NCI-H1092 (cell line): Measurements from ENCODE around the gene MARCHF3.
A peak's percentile ranks its signal among the peaks of the same experiment; 100 is the strongest.
"Not testable (repeated sequence)": the region's sequence is repeated elsewhere in the genome, so short reads cannot be mapped to it uniquely, and the experiment has no call there.

Experiments used
- DNase-seq: peaks from one replicate; lab custom pipeline; 2025; lab: John Stamatoyannopoulos, UW

Gene MARCHF3

DNA sequence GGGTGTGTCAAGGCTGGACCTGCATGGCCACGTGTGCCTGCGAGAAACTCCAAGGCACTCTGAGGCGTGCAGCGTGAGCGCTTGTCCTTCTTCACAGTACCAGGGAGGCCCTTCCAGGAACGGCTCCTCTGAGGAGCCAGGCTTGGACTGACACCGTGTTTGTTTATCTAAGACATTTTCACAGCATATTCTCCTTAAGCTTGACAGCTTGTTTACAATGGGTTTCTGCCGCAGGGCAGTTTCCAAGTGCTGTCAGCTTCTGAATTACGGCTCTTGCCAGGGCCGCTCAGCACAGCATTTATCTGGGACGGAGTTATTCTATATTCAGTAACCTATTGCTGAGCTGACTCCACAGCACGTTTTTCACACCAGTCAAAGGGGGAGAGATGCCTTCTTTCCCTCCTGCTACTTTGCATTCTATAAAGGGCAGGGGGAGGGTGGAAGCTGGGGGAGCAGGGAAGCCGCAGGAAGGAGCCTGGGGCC, 155.0 kb downstream of the MARCHF3 start:
- DNase-seq, result no peak

DNA sequence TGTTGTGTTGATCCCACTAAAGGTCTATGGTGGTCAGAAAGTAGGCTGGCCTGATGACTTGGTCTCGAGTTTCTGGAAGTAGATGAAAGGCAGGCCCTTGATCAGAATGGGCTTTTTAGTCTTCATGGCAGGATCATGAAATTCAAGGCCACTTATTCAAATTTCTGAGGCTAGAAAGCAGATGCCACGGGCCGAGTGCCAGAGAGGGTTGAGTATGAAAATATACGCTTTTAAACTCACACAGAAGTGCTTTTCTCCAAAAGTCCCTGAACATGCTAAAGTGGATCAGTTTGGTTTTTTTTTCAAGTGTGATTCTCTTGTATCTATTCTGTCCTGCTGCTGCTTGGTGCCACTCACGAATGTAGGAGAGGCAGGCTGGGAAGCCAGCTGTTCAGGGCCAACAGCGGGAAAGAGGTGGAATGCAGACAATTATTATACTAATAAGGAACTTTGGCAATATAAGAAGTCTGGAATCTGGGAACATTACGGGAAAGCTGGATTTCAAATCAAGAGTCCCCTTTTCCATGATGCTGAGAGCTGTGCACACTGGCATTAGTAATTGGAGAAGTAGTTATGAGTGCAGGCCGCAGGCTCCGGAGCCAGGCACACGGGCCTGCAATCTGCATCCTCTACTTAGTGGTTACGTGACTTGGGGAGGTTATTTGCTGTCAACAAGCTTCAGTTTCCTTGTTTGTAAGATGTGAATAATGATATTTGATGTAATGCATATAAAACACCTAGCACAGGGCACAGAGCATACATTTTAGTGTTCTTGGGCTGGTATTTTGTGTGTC, 157.6 kb downstream of the MARCHF3 start:
- no peak for DNase-seq

DNA sequence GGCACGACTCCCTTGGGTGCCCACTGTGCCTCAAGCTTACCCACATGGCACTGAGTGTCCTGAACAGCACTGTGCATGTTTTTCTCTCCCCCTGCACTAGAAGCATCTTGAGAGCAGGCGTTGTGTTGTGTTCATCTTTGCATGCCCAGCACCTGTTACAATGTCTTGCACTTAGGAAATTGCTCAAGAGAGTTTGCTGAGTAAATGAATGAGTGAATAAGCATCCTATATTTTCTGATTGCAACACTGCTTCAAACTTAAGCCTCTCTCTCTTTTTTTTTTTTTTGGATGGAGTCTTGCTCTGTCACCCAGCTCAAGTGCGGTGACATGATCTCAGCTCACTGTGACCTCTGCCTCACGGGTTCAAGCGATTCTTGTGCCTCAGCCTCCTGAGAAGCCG, 158.9 kb downstream of the MARCHF3 start:
- no peak for DNase-seq

DNA sequence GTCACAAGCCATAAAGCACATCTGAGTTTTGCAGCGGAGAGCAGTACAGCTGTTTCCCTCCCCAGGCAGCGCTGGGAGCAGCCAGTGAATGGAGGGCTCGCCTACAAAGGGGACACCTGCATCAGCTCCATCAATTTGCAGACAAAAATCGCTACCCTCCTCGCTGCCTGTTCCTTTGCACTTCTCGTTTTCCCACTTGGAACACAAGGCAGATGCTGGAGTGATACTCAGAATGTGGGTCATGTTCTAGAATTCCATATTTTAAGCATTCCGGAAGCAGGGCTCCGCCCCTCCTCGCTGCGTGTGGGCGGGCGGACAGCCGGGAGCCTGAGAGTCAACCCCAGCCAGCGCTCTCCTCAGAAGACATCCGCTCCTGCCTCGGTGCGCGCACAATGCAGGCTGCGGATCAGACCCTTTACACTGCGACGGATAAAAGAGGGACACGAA, 161.3 kb downstream of the MARCHF3 start:
- DNase-seq, result peak; percentile 14

DNA sequence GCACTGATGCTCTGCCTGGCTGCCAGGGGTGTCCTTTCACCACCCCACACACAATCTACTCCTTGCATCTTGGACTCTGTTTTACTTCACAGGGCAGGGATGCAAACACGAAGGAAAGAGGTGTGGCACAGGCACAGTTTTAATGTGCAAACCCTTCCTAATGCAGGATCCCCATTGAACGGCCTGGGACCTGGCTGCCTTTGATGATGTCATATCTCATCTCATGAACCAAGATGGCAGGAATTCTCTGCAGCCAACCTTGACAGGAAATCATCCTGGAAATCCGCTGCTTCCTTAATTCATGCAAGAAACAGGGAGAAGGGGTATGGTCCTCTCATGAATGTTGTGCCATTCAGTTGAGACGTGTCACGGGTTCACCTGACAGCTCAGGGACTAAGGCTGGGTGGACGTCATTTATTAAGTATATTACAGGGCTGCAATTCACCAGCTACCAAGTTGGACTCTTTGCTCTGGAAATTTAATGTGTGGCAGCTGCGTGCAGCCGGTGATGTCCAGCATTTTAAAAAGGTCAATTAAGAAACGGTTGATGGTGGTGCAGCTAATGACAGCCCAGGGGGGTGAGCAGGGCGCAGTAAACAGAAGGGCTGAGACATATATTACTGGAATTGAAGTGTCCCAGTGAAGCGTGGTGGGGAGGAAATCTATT, 161.9 kb downstream of the MARCHF3 start:
- DNase-seq, result no peak

DNA sequence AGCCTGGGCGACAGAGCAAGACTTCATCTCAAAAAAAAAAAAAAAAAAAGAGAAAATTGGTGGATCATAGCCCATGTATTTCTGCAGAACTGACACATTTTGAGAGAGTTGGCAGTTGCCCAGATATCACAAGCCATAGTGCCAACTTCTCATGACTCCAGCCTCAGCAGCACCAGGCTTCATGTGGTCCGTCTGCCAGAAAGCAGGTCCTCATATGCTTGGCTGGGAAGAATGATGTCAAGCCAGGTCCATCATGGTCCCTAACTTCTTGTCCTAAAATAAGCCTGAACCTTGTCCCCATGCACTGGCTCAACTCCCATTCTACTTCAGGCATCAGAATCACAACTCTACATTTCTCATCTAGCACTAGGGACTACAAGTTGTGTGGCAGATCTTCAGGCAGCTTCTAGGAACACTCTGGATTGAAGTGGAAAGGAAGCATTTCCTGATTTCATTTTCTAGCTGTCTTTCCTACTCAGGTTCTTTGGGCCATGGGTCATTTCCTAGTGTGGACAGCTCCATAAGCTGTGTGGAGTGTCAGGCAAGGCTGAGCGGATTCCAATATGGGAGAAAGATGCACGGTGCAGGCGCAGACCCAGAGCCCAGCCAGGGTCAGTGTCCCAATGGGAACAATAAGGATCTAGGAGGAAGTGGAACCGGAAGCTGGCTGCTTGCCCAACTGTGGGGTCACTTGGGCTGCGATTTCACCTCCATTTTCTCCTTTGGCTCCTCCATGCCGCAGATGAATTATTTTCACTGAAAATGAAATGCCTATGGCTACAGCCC, 163.3 kb downstream of the MARCHF3 start:
- no peak for DNase-seq

DNA sequence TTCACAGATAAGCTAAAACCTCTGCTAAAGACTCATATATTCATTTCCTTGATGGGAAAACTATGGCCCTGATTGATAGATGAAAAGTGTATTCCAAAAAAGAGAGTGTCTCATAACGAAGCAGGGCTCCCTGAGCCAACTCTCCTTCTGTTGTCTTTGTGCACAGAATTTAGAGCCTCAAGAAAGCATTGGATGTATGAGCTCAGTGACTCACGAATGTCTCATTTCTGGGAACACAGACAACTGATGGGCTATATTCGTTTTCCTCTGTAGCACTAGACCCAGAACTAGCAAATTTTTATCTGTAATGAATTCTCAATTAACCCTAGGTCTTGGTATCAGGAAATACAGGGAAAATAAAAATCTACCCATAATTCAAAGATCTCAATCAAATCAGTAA, 165.1 kb downstream of the MARCHF3 start:
- DNase-seq, result no peak

DNA sequence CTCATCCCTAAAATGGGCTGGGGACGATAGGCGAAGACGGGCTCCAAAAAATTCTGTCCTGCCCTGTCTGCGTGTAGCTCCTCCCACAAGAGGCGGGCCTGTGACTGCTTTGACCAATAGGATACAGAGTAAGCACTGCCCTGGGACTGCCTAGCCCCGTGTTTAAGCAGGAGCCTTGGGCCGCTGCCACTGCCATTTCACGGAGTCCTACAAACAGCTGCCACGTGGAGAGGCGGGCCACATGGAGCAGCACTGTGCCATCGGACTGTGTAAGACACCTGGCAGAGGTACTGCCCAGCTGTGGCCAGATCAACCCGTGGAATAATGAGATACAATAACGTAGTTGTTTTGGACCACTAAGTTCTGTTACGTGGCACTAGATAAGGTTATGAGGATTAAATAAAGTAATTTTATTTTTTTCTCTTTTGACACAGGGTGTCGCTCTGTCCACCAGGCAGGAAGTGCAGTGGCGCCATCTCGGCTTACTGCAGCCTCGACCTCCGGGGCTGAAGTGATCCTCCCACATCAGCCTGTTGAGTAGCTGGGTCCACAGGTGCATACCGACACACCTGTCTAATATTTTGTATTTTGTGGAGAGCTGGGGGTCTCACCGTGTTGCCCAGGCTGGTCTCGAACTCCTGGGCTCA, 166.2 kb downstream of the MARCHF3 start:
- DNase-seq, result no peak

DNA sequence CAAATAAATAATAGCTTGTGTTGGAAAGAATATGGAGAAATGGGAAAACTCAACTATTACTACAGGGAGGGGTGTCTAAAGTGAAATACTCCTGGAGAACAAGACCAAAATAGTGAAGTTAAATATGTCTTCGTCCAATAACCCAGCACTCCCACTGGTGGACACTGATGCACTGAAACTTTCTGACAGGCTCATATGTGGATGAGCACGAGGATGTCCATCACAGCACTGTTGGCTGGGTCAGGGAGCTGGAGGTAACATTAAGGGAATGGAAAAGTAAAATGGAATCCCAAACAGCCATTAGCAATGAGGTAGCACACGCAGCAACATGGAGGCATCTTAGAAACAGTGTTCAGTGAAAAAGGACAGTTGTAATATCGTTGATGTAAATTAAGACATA, 167.0 kb downstream of the MARCHF3 start:
- no peak for DNase-seq

DNA sequence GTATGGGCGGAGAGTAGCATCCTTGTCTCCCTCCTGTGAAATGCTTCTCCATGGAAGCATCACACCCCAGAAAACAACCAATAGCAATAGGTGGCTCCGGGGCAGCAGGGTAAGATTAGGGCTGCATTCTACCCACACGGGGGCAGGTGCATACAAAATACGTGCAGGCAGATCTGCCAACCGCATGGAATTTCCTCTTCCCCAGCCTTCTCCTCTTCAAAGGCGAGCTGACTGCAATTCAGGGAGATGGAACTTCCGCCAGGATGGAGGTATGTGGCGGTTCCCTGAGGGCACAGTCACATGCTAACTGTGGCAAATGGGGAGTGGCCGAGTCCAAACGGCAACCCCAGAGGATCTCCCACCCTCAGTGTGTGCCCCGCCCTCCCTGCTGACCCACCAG, 171.9 kb downstream of the MARCHF3 start:
- DNase-seq, result no peak

DNA sequence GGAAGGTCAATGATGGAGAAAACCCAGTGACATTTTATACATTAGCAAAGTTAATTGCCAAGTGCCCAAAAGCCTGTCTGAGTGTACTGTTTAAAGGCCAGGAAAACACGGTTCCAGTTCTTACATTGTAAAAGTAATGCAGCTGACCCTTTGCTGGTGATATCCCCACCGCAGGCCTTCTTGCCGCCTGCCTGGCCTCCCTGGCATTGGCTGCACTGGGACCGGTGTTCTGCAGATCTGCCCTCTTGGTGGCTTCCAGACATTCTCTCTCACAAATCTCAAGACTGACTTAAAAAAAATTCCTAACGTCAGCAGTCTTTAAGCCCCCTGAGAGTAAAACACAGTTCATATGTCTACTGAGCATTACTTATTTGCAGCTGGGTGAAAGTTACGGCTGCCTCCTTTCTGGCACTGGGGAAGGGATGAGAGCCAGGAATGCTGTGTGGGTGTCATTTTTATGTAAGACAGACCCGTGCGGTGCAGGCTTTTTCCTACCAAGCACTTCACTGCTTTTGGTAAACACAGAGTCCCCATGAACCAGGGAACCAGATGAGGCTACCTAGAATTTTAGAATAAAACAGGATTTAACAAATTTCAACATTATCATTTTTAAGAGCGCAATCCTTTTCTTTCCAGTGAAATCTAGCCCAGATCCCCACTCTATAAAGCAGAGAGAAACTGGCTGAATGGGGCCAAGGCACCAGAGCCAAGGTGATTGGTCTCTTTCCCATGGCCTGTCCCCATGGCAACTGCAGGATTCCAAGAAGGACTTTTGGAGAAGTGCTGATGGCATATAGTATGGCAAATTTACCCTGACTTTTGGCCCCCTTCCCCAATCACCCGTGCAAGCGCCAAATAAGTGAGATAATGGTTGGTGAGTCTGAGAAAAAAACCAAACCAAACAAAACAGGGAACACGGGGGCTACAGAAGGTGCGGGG, 172.6 kb downstream of the MARCHF3 start:
- no peak for DNase-seq

DNA sequence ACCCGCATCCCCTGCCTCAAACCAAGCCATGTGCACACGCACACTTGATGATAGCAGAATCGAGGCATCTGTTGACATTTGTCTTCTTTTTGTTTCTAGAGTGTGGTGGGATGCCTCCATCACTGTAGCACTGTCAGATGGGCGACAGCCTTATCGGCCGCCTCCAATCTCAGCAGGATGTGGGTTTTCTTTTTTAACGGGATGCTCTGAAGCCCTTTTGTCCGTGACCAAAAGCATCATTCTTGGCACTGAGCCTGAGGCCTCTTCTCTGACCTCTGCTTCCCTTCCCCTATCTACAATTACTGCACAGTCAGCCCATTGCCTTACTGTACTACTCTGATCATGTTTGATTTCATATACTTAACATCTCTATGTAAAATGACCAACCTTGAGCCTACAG, 175.1 kb downstream of the MARCHF3 start:
- no peak for DNase-seq

DNA sequence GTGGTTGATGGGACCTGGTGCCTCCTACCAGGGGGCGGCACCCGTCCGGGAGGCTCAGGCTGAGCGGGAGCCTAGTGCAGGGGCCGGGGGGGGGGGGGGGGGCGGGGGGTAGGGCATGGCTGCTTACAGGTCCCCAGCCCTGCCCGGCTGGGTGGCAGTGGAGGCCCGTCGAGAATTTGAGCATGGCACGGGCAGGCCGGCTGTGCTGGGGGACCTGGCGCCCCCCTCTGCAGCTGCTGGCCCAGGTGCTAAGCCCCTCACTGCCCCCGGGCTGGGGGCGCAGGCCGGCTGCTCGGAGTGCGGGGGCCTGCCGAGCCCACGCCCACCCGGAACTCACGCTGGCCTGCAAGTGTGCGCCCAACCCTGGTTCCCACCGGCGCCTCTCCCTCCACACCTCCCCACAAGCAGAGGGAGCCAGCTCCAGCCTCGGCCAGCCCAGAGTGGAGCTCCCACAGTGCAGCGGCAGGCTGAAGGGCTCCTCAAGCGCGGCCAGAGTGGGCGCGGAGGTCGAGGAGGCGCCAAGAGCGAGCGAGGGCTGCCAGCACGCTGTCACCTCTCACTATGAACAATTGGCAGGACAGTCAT, 175.7 kb downstream of the MARCHF3 start:
- no peak for DNase-seq

DNA sequence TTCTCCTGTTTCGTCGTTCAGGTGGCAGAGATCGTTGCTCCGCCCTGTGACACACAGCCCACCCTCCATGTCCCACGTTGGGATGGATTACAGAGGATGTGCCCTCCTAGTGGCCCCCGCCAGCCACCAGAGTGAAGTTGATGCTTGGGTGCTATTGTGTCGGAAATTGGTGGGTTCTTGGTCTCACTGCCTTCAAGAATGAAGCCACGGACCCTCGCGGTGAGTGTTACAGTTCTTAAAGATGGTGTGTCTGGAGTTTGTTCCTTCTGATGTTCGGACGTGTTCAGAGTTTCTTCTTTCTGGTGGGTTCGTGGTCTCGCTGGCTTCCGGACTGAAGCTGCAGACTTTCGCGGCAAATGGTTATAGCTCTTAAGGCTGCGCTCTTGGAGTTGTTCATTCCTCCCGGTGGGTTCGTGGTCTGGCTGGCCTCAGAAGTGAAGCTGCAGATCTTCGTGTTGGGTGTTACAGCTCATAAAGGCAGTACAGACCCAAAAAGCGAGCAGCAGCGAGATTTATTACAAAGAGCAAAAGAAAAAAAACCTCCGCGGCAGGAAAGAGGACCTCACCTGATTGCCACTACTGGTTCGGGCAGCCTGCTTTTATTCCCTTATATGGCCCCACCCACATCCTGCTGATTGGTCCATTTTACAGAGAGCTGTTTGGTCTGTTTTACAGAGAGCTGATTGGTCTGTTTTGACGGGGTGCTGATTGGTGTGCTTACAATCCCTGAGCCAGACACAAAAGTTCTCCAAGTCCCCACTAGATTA, 176.6 kb downstream of the MARCHF3 start:
- not testable (repeated sequence) for DNase-seq

DNA sequence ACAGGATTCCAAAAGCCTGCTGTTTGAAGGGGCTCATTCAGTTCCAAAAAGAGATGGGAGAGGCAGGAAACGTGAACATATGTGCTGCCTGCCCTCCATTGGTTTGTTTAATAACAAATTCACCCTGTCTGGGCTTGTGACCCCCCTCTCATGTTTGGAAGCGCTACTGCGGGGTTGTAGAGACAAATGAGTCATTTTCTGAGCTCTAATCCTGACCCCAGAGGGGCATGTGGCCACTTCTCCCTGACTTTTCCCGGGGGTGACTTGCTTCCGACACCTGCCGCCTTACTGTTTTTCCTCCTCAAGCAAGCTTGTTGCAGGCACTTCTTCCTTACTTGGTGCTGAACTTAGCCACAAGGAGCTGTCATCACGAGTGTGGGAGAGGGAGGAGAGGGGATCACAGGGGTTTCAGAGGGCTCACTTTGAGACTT, 177.5 kb downstream of the MARCHF3 start:
- DNase-seq, result no peak

DNA sequence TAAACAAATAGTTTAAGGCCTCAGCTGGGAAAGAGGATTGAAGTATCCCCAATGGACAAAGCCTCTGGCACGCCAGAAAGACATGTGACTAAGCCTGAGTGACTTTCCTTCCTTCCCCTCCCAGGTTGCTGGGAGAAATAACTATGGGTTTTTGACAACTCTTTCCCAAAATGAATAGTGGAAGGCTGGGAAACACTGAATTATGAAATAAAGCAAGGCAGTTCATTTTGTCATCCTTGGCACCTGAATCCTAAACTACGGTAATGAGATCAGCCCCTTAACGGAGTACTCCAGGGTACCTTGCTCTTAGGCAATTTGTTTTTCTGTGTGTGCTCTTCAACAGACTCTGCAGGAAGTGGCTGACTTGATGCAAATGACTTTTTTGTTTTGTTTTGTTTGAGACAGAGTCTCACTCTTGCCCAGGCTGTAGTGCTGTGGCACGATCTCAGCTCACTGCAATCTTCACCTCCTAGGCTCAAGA, 178.2 kb downstream of the MARCHF3 start:
- DNase-seq, result no peak

DNA sequence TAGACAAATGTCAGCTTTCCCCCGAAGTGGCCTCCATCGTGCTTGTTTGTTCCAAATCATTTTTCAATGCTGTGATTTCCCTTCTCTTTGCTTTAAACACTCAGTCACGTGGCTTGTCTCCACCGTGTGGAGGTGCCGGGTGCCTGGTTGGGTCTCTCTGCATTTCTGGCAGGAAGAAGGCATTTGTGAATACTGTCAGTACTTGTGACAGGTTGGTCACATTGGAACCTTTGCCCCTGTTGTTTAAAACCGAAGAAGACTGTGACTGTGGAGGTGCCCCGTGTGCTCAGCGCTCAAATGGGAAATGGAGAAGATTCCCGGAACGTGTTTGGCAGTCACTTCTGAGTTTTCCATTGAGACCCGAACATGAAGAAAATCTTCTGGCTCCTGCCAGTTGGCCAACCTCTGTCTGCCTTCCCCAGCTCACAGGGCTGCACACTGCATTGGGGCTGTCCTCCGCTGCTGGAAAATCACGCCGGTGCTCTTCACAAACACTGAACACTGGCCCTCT, 178.8 kb downstream of the MARCHF3 start:
- no peak for DNase-seq

DNA sequence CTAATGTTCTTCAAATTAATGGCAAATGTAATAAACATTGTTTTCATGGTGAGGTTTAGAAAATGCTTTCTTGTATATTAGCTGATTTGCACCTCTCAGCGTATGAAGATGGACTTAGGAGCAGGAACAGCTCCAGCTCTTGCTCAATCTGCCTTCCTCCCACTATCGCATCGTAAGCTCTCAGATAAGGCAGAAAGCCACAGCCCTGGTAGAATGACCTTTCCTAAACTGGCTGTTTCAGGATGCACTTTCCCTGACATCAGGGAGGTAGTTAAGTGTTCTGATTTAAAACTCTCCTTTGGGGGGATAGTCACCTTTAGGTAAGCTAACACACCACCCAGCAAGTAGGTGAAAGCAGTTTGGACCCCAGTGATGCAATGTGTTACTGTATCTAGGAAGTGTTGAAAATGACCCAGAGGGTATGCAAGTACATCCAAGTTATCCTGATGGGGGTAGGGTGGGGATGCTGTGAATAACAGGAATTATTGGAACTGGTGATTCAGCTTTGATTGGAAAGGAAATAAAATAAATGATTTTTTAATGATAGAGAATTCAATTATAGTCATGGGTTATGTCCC, 181.2 kb downstream of the MARCHF3 start:
- no peak for DNase-seq

DNA sequence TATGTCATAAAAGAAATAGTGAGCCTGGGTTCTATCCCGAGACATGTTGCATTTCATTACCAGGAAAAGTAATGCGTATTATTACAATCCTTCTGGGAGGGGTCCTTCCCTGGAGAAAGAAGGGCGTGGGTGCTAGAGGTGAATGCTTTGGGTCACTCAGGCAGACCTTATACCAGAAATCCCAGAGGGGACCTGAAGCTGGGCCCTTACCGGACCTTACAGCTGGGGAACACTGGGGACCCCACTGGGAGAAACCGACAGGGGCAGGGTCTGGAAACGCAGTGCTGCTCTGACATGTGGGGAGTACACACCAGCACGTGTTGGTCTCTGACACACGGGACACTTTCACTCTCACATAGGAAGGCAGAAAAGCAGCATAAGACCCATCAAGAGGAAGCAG, 182.1 kb downstream of the MARCHF3 start:
- no peak for DNase-seq
